Panc1 (cell line): ENCODE results near the gene CASP3. TPM values are rescaled to one million over a fixed set of nuclear protein-coding genes. Genes with fewer than 3 reads are reported as not detected.
"Not testable (repeated sequence)": the region's sequence is repeated elsewhere in the genome, so short reads cannot be mapped to it uniquely, and the experiment has no call there.

Experiments used
- ATAC-seq: fragments of 200-7000 bp; cut with Tn5 transposase; 2 replicates; pipeline ENCODE4 v1.9.1; 2020; ENCODE audit warnings: mild to moderate bottlenecking, moderate library complexity
- BruUV-seq: library from RNA; stranded (reverse); fragments of 400-500 nt; replicated peaks from 2 replicates; lab custom pipeline; 2021; lab: Mats Ljungman, UMichigan
- CTCF ChIA-PET: fragments of 300-600 bp; sonication (Branson Sonifier 250); formaldehyde crosslinking; loops from one replicate; lab custom pipeline; 2022; ENCODE audit warnings: antibody characterized with exemption; lab: Charles Lee
- POLR2A ChIA-PET: fragments of 300-600 bp; sonication (Branson Sonifier 250); formaldehyde crosslinking; loops from one replicate; lab custom pipeline; 2022; ENCODE audit warnings: antibody characterized with exemption; lab: Charles Lee
- DNase-seq: peaks from one replicate; pipeline ENCODE4 v3.0.0-alpha.2; 2010; ENCODE audit warnings: low read depth, low spot score
- H3K27ac ChIP-seq: 2 replicates; pipeline ENCODE4 v1.5.1; 2011; ENCODE audit warnings: mild to moderate bottlenecking, low read length, inconsistent platforms
- H3K27me3 ChIP-seq: fragments of 200-500 bp; sonication (Bioruptor generic); 2 replicates; pipeline ENCODE4 v1.6.0; 2014; ENCODE audit warnings: low read length, inconsistent platforms; ENCODE audit not compliant: control insufficient read depth, insufficient read depth
- H3K36me3 ChIP-seq: fragments of 200-500 bp; sonication (Bioruptor generic); 2 replicates; pipeline ENCODE4 v1.5.1; 2014; ENCODE audit warnings: inconsistent platforms, mild to moderate bottlenecking, low read length, moderate library complexity; ENCODE audit not compliant: control insufficient read depth, insufficient read depth
- H3K4me1 ChIP-seq: 2 replicates; pipeline ENCODE4 v1.5.1; 2011; ENCODE audit warnings: inconsistent platforms, mild to moderate bottlenecking, low read length, moderate library complexity; ENCODE audit not compliant: control insufficient read depth, insufficient read depth
- H3K4me3 ChIP-seq, 2 experiments: 2 replicates each; pipeline ENCODE4 v1.5.1; 2011 to 2012; ENCODE audit warnings: low read depth in 2 of 2, low read length in 2 of 2, mild to moderate bottlenecking in 2 of 2, inconsistent platforms in 1 of 2, moderate library complexity in 1 of 2
- H3K9me3 ChIP-seq: fragments of 200-500 bp; sonication (Bioruptor generic); 2 replicates; pipeline ENCODE4 v1.5.1; 2014; ENCODE audit warnings: low read depth, mild to moderate bottlenecking, inconsistent platforms, low read length, moderate library complexity; ENCODE audit not compliant: control insufficient read depth, insufficient read depth
- POLR2AphosphoS5 ChIP-seq: IDR thresholded peaks from 2 replicates; pipeline ENCODE4 v1.6.1; 2012; ENCODE audit warnings: mild to moderate bottlenecking, low read depth, low read length, moderate library complexity
- REST ChIP-seq, 2 experiments: IDR thresholded peaks; 2 replicates each; pipeline ENCODE4 v1.6.1; 2011 to 2012; ENCODE audit warnings: low read depth in 2 of 2, control low read depth in 1 of 2, low read length in 1 of 2, mild to moderate bottlenecking in 1 of 2, moderate library complexity in 1 of 2; ENCODE audit not compliant: insufficient read depth in 1 of 2
- SIN3A ChIP-seq: IDR thresholded peaks from 2 replicates; pipeline ENCODE4 v1.6.1; 2012; ENCODE audit warnings: low read depth, mild to moderate bottlenecking, low read length, moderate library complexity, borderline replicate concordance; ENCODE audit not compliant: insufficient read depth
- TCF7L2 ChIP-seq: IDR thresholded peaks from 2 replicates; pipeline ENCODE4 v1.6.1; 2011; ENCODE audit warnings: mild to moderate bottlenecking, low read depth, low read length, inconsistent platforms
- in situ Hi-C: cut with HindIII; loops from 2 replicates; pipeline ENCODE4 v1.10.0; 2016; ENCODE audit warnings: low sequenced_read_pairs, low pct_unique_long_range_greater_than_20kb
- intact Hi-C: fragments of 100-400 bp; cut with micrococcal nuclease; formaldehyde crosslinking; loops from one replicate; pipeline ENCODE4 v1.10.0; 2022; ENCODE audit not compliant: unreplicated experiment
- total RNA-seq: library from RNA; stranded (reverse); gene quantifications from one replicate; pipeline ENCODE4 v1.2.1, GENCODE V29; 2021; ENCODE audit not compliant: unreplicated experiment
- TF ChIP-seq, protein P1 (sequence below): fragments of 450-650 bp; IDR thresholded peaks from 2 replicates; pipeline ENCODE4 v1.5.1; 2017; ENCODE audit warnings: mild to moderate bottlenecking

Gene CASP3
- total RNA-seq, 1 experiment from 2014 or later: 24.3 TPM

DNA sequence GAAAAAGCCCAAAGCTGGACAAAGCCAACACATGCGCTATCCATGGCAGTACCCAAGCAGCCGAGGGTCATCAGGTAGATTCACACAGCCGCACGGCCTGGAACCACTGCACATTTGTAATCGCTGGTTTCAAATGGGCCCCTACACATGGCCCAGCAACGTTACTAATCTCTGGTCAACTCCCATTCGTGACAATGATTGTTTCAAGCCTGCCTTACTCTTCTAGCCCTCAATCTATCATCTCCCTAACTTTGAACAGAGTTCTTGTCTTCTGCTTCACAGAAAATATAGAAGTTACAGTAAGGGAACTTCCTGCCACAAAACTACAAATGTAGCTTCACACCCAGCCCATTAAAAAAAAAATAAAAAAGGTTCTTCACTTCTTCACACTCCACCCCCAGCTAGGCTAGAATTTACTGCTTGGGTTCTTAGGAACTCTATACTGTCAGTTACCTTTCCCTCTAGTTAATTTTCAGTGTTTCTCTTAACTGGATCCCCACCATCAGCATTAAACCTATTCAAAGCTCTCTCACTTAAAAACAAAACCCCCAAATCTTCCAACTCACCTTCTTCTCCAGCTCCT, 24.2 kb downstream of the CASP3 start:
- BruUV-seq: no TSS peak
- POLR2A ChIA-PET: no interaction called here
- in situ Hi-C loops (no loop called here), intact Hi-C loops (no loop called here)
- Histone ChIP-seq H3K4me3 (no peak overlapping the region), H3K36me3 (peaks cover 8% of the 10 kb centered on the region), H3K9me3 (no peaks in the 10 kb centered on the region), H3K27me3 (no peaks in the 10 kb centered on the region), H3K27ac (no peak overlapping the region), H3K4me1 (no peaks in the 10 kb centered on the region)
- TF ChIP-seq REST (IDR thresholded peaks at IDR 0.05; ENCODE audit: insufficient read depth in 1 of 2, low read depth in 2 of 2, low read length in 1 of 2): no peak
- no peak for TF ChIP-seq POLR2AphosphoS5
- TF ChIP-seq, protein P1, sequence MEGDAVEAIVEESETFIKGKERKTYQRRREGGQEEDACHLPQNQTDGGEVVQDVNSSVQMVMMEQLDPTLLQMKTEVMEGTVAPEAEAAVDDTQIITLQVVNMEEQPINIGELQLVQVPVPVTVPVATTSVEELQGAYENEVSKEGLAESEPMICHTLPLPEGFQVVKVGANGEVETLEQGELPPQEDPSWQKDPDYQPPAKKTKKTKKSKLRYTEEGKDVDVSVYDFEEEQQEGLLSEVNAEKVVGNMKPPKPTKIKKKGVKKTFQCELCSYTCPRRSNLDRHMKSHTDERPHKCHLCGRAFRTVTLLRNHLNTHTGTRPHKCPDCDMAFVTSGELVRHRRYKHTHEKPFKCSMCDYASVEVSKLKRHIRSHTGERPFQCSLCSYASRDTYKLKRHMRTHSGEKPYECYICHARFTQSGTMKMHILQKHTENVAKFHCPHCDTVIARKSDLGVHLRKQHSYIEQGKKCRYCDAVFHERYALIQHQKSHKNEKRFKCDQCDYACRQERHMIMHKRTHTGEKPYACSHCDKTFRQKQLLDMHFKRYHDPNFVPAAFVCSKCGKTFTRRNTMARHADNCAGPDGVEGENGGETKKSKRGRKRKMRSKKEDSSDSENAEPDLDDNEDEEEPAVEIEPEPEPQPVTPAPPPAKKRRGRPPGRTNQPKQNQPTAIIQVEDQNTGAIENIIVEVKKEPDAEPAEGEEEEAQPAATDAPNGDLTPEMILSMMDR: no peak
- TF ChIP-seq SIN3A: no peak
- TF ChIP-seq TCF7L2: no peak
- CTCF ChIA-PET: no interaction called here
- DNase-seq (no peak), ATAC-seq (no peak)

GRCh38 chr4:184624504-184624903, 24.7 kb downstream of the CASP3 start:
- ATAC-seq, H3K27me3 ChIP-seq, H3K4me3 ChIP-seq, H3K9me3 ChIP-seq, in situ Hi-C loops, H3K27ac ChIP-seq, BruUV-seq, H3K4me1 ChIP-seq, POLR2A ChIA-PET, DNase-seq, intact Hi-C loops, H3K36me3 ChIP-seq, CTCF ChIA-PET: not testable (repeated sequence)

- ATAC-seq (no peak), DNase-seq (no peak)
- ChIA-PET CTCF (no interaction called here), POLR2A (no interaction called here)
- Histone ChIP-seq H3K4me1 (no peaks in the 10 kb centered on the region), H3K9me3 (no peaks in the 10 kb centered on the region), H3K4me3 (no peak overlapping the region), H3K36me3 (no peaks in the 10 kb centered on the region), H3K27me3 (no peaks in the 10 kb centered on the region), H3K27ac (no peak overlapping the region)
- no peak for TF ChIP-seq TCF7L2
- TF ChIP-seq SIN3A: no peak
- TF ChIP-seq POLR2AphosphoS5: no peak
- TF ChIP-seq, protein P1: no peak
- no peak for TF ChIP-seq REST (IDR thresholded peaks at IDR 0.05; ENCODE audit: insufficient read depth in 1 of 2, low read depth in 2 of 2, low read length in 1 of 2)
- intact Hi-C loops: no loop called here
- BruUV-seq: no TSS peak
- in situ Hi-C loops: no loop called here
Measured at GRCh38 chr4:184621518-184621917, 27.7 kb downstream of the CASP3 start.
